Endodermal cell (in vitro differentiated cells): ENCODE measurements around the gene NDUFS6. TPM values are rescaled to one million over a fixed set of nuclear protein-coding genes. Genes with fewer than 3 reads are reported as not detected.

ENCODE experiments used
- DNase-seq: peaks from one replicate; pipeline ENCODE4 v3.0.0-alpha.2; 2017
- H3K27ac ChIP-seq: 2 replicates; pipeline ENCODE4 v1.5.1; 2013; ENCODE audit warnings: mild to moderate bottlenecking, low read depth, low read length, moderate library complexity
- H3K27me3 ChIP-seq: 2 replicates; pipeline ENCODE4 v1.6.1; 2013; ENCODE audit warnings: mild to moderate bottlenecking, low read length, moderate library complexity; ENCODE audit not compliant: insufficient read depth, control insufficient read depth, poor library complexity, severe bottlenecking
- H3K36me3 ChIP-seq: 2 replicates; pipeline ENCODE4 v1.7.0; 2013; ENCODE audit warnings: mild to moderate bottlenecking, low read length, moderate library complexity; ENCODE audit not compliant: control insufficient read depth, insufficient read depth
- H3K4me1 ChIP-seq: one replicate; pipeline ENCODE4 v1.7.0; 2013; ENCODE audit warnings: low read length; ENCODE audit not compliant: control insufficient read depth, insufficient read depth
- H3K4me3 ChIP-seq: 2 replicates; pipeline ENCODE4 v1.5.1; 2013; ENCODE audit warnings: mild to moderate bottlenecking, low read length, moderate library complexity
- H3K9ac ChIP-seq: 2 replicates; pipeline ENCODE4 v1.6.1; 2013; ENCODE audit warnings: mild to moderate bottlenecking, low read length, moderate library complexity; ENCODE audit not compliant: poor library complexity, severe bottlenecking; ENCODE audit errors: extremely low read depth
- H3K9me3 ChIP-seq: 2 replicates; pipeline ENCODE4 v1.6.1; 2013; ENCODE audit warnings: mild to moderate bottlenecking, low read length, moderate library complexity; ENCODE audit not compliant: control insufficient read depth
- H3K27ac Mint-ChIP-seq: 2 replicates; pipeline ENCODE4 v1.8.0; 2020; ENCODE audit warnings: mixed read lengths
- H3K27me3 Mint-ChIP-seq: 2 replicates; pipeline ENCODE4 v1.8.0; 2021; ENCODE audit warnings: mild to moderate bottlenecking, mixed read lengths; ENCODE audit not compliant: insufficient read depth
- H3K36me3 Mint-ChIP-seq: 2 replicates; pipeline ENCODE4 v1.8.0; 2020; ENCODE audit warnings: low read depth, mixed read lengths
- H3K4me1 Mint-ChIP-seq: 2 replicates; pipeline ENCODE4 v1.8.0; 2020; ENCODE audit warnings: mixed read lengths
- H3K4me3 Mint-ChIP-seq: 2 replicates; pipeline ENCODE4 v1.8.0; 2020; ENCODE audit warnings: mild to moderate bottlenecking, moderate library complexity, mixed read lengths
- H3K9me3 Mint-ChIP-seq: 2 replicates; pipeline ENCODE4 v1.8.0; 2020; ENCODE audit warnings: mild to moderate bottlenecking, mixed read lengths
- CTCF ChIP-seq: fragments of 200-600 bp; sonication (generic); conservative IDR thresholded peaks from 2 replicates; pipeline ENCODE4 v1.5.0; 2021; ENCODE audit warnings: antibody characterized with exemption, mild to moderate bottlenecking
- WGBS, 2 experiments: methylation state at CpG; one replicate each; pipeline versions ENCODE4 v1.1.5 to v1.1.7; 2013; ENCODE audit warnings: missing lambda C conversion rate in 2 of 2, mixed read lengths in 1 of 2; ENCODE audit not compliant: insufficient coverage in 1 of 2, insufficient read length in 1 of 2; 5-methylcytosine and 5-hydroxymethylcytosine counted together
- total RNA-seq, 2 donors: library from RNA; stranded (reverse); fragmentation: NEBNext Ultra II Directional in 1 of 2; extraction: Animal tissue kit (Norgen Biotek cat#: 25700) in 1 of 2; gene quantifications; 2 replicates in 1 of 2; 3 replicates in 1 of 2; pipeline ENCODE4 v1.2.1, GENCODE V29; 2021

NDUFS6 gene
- total RNA-seq, 2 donors from 2014 or later, result 47.9 to 65.2 TPM

- TF ChIP-seq CTCF, result no peak
- Mint-ChIP-seq H3K27ac (no peak overlapping the region), H3K4me3 (no peak overlapping the region), H3K36me3 (peaks cover 82% of the 10 kb centered on the region), H3K9me3 (no peaks in the 10 kb centered on the region), H3K4me1 (no peaks in the 10 kb centered on the region), H3K27me3 (no peaks in the 10 kb centered on the region)
- WGBS, 2 experiments, result 77 to 82% methylated on average over 2 to 5 of the region's 5 CpGs
- no peak for DNase-seq
- Histone ChIP-seq H3K27ac (no peak overlapping the region), H3K4me1 (no peaks in the 10 kb centered on the region), H3K27me3 (no peaks in the 10 kb centered on the region), H3K36me3 (peaks cover 78% of the 10 kb centered on the region), H3K9me3 (no peaks in the 10 kb centered on the region), H3K4me3 (no peak overlapping the region), H3K9ac (no peak overlapping the region)
Observed at GRCh38 chr5:1818784-1819183, 17.6 kb downstream of the NDUFS6 start.

DNA sequence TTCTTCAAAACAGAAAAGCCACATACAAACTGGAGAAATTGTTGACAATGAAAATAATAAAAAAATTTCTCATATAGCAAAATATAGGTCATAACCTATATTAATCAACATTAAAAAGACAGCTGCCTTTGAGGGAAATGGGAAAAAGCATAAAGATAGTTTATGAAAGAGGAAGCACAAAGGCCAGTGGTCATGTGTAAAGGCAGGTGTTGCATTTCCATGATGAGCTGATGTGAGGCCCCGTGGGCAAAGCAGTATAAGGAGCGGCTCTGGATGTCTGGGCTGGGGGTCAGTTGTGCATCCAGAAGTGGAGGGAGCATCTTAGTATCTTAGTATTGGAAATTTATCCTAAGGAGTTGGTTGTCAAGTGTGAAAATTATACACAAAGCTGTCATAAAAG is 18.3 kb downstream of the NDUFS6 start:
- Histone ChIP-seq H3K9me3 (no peaks in the 10 kb centered on the region), H3K4me3 (no peak overlapping the region), H3K9ac (no peak overlapping the region), H3K27me3 (no peaks in the 10 kb centered on the region), H3K4me1 (no peaks in the 10 kb centered on the region), H3K36me3 (peaks cover 72% of the 10 kb centered on the region), H3K27ac (no peak overlapping the region)
- H3K4me1 Mint-ChIP-seq, result no peaks in the 10 kb centered on the region
- H3K9me3 Mint-ChIP-seq, result no peaks in the 10 kb centered on the region
- 95 to 100% methylated on average over 2 of the region's 2 CpGs for WGBS, 2 experiments
- no peak overlapping the region for H3K27ac Mint-ChIP-seq
- no peaks in the 10 kb centered on the region for H3K27me3 Mint-ChIP-seq
- TF ChIP-seq CTCF, result no peak
- H3K36me3 Mint-ChIP-seq, result peaks cover 77% of the 10 kb centered on the region
- no peak for DNase-seq
- no peak overlapping the region for H3K4me3 Mint-ChIP-seq

- H3K36me3 Mint-ChIP-seq, result peaks cover 68% of the 10 kb centered on the region
- Histone ChIP-seq H3K4me1 (no peaks in the 10 kb centered on the region), H3K27ac (no peak overlapping the region), H3K9ac (no peak overlapping the region), H3K27me3 (no peaks in the 10 kb centered on the region), H3K36me3 (peaks cover 64% of the 10 kb centered on the region), H3K9me3 (no peaks in the 10 kb centered on the region), H3K4me3 (no peak overlapping the region)
- no peak overlapping the region for H3K4me3 Mint-ChIP-seq
- no peak for DNase-seq
- TF ChIP-seq CTCF, result no peak
- 86 to 90% methylated on average over 10 to 12 of the region's 12 CpGs for WGBS, 2 experiments
- H3K27ac Mint-ChIP-seq, result no peak overlapping the region
- H3K4me1 Mint-ChIP-seq, result no peaks in the 10 kb centered on the region
- no peaks in the 10 kb centered on the region for H3K9me3 Mint-ChIP-seq
- H3K27me3 Mint-ChIP-seq, result no peaks in the 10 kb centered on the region
Observed at GRCh38 chr5:1820381-1820780, 19.2 kb downstream of the NDUFS6 start.
